Stimulated activated CD8-positive, alpha-beta memory T cell treated with anti-CD3 and anti-CD28 coated beads, Interleukin-12 subunit alpha, Interleukin-12 subunit beta, amount 100 ng/mL, for 24 hours (primary cell): ENCODE measurements around the gene CTSG.
"Not testable (repeated sequence)": the region's sequence is repeated elsewhere in the genome, so short reads cannot be mapped to it uniquely, and the experiment has no call there.

ENCODE experiments used
- DNase-seq: peaks from one replicate; pipeline ENCODE4 v3.0.0-alpha.2; 2020; ENCODE audit errors: extremely low read depth

Gene CTSG, protein sequence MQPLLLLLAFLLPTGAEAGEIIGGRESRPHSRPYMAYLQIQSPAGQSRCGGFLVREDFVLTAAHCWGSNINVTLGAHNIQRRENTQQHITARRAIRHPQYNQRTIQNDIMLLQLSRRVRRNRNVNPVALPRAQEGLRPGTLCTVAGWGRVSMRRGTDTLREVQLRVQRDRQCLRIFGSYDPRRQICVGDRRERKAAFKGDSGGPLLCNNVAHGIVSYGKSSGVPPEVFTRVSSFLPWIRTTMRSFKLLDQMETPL

DNA sequence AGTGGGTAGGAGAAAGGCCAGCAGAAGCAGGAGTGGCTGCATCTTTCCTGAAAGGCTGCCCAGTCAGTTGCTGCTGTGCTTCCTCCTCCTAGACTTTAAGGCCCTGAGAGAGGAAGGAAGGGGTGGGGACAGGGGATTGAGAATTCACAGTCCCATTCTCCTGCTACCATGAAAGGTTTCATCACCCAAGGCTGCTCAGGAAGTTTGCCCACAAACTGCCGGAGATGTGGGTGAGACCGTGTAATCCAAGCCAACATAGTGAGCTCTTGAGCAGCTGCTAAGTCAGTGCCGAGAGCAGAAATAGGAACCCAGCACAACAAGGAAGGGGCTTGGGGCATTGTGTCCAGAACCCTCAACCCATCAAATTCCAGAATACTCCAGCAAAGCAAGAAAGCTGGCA lies at the start of gene CTSG:
Gene CTSG (minus strand): TSS at position 69 of the 400 bp plus-strand sequence. CDS start 27 bp downstream, at position 42.
- no peak for DNase-seq

DNA sequence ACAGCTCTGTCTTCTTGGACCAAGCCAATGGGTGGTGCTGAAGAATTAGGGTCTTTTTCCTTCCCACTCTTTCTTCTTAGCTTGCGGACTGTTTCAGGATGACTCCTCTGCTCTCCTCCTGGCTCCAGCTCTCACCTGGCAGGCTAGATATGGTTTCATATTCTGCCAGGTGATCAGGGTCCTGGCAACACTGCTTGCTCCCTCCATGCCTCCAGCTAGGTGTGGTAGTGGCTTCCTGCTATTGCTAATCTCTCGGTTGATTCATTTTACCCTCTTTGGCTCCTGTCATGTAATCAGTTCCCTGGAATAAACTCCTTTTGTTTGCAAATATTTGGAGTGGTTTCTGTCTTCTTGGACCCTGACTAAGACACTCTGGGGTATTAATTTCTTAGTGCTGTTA lies 37.7 kb upstream of the CTSG start:
- DNase-seq = no peak

DNA sequence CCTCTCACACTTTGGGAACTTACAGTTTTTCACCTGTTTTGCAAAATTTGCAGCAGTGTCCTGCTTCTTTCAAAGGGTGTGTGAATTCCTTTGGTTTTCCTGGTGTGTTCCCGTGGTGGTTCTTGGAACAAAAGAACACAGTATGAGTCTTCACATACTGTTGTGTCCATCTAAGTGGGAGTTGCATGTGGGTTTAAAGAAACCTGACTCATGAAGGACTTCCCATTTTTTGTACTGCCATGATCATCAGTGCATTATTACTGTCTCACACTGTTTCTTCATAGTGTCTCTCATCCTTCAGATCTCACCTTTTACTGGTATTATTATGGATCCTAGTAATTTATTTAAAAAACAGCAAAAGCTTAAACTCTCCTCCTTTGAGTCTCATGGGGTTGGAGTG lies 37.2 kb upstream of the CTSG start:
- DNase-seq = no peak

DNA sequence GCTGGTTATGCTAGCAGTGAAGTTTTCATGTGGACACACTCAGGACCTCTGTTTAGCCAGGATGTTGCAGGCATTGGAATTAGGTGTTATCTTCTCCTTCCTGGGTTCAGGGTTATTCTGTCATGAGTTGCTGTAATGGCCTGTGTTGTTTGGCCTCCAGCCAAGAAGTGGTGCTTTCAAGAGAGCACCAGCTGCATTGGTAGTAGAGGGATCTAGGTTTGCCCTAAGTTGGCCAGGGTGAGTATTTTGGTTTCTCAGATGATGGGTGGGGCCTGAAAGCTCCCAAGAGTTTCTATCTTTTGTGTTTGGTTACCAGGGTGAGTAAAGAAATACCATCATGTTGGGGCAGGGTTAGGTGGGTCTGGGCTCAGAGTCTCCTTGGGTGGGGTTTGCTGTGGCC lies 36.1 kb upstream of the CTSG start:
- DNase-seq = no peak

DNA sequence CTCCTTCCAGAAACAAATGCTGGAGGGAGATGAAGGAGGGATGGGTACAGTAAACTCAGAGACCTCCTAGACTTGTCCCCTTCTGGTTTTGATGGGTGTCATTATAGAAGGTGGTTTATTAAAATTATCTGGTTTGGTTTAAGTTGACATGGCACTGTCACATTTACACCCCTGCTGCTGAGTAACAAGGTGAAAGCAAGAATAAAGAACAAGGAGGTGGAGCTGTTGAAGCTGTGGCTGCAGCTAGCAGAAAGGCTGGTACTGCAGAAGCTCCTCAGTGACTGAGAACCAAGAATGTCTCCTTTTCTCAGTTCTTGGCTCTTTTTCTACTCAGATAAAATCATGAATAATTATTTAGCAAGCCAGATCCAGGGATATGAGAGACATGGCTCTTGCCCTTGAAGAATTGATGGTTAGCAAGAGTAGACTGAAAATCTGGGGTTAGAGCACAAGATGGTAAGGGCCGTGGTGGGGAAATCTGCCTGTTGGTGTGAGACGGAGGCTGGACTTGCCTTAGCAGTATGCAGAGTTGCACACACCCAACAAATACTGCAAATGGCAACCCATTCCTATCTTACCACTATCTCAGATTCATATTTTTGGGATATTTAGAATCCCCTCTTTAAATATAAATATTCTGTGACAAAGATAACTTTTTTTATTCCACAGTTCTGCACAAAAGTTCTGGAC lies 33.8 kb upstream of the CTSG start, which contains the start of gene GZMH:
Gene GZMH (minus strand): TSS at position 31 of the 690 bp plus-strand sequence. CDS start 72 bp downstream, outside the sequence.
- DNase-seq = no peak

DNA sequence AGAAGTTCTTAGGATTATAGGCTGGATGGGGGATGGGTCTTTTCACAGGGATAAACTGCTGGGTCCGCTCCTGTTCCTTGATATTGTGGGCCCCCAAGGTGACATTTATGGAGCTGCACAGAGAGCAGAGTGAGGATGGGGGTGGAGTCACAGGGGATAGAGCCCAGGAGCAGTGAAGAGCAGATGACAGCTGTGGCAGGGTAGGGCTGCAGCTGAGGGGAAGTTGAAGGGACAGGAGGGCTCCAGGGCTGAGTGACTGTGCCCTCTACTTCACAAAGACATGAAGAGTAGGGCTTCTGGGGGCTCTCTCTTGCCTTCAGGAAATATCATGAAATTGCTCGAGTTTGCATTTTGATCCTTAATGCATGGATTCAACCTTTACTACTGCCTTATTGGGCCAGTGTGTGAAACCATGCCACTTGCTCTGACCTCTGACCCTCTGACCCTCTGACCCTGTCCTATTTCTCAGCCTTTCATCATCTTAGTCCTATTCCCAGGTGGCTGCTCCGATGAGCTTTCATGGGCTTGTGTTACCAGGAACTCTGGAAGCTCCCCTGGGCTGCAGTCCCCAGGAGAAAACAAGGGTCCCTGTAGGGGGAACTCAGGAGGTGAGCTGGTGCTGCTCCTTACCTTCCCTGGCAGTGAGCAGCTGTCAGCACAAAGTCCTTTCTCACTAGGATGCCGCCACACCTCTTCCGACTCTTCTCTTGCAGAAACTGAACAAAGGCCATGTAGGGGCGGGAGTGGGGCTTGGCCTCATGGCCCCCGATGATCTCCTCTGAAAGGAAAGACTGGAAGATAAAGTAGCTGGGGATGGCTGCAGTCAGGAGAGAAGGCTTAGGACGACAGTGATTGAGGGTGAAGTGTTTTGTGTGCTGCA lies 31.8 kb upstream of the CTSG start:
- DNase-seq = no peak

DNA sequence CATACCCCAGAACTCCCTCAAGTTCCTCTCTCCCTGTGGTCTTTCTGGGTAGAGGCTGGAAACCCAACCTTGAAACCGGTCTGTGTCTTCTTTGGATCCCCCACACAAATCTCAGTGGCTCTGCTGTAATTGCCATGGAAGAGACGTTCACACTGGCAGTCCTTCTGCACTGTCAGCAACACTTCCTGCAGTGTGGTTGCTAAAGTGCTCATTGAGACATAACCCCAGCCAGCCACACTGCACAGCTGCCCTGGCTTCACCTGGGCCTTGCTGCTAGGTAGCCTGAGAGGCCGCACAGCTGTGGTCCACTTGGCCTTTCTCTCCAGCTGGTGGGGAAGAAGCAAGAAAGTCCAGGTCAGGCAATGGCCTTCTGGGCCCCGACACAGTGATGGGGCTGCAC lies 31.0 kb upstream of the CTSG start:
- DNase-seq = no peak

DNA sequence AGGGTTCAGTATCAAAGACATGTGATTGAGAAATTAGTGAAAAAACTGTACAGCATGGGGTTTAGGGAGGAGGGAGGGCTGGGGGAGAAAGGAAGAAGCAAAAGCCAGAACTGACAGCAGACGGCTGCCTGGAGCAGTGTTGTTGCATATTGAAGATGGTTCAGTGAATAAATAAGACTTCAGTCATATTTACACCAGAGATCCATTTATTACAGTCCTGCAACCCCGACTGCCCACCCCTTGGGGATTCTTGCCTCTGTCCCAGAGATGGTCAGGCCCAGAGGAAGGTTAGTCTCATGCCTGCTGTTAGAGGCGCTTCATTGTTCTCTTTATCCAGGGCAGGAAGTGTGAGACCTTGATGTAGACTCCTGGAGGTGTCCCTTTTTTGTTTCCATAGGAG lies 30.2 kb upstream of the CTSG start:
- DNase-seq = no peak

DNA sequence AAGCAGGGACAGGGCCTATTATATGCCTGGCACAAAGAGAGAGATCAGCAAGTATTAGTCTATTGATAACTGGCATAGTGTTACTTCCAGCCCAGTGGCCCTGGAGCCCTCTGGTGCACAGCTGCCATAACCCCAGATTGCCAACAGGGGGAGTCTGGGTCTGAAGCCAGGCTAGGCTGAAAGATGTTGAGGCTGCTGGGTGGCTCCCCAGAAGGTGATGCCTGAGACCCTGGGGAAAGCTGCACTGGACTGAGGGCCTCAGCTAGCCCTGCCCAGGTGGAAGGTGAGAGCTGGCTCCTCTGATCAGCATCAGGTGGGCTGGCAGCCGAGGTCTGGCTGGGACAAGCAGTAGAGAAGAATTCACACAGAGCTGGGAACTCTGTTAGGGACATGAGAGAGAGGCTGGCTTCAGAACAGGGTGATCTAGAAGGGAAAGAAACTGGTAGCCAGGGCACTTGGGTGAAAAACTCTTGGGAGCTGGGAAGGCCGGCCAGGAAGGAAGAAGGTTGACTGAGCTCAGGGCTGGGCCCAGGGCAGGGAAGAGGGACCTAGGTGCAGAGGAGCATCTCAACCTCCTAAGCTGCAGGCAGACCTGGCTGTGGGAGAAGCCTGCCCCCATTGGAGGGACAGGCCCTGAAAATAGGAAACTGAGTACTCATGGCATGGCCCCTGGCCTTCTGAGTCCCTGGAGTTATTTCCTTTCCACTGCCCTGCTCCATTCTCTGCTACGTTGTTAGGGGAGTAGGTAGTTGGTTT lies 29.6 kb upstream of the CTSG start:
- peak; percentile 34 for DNase-seq

DNA sequence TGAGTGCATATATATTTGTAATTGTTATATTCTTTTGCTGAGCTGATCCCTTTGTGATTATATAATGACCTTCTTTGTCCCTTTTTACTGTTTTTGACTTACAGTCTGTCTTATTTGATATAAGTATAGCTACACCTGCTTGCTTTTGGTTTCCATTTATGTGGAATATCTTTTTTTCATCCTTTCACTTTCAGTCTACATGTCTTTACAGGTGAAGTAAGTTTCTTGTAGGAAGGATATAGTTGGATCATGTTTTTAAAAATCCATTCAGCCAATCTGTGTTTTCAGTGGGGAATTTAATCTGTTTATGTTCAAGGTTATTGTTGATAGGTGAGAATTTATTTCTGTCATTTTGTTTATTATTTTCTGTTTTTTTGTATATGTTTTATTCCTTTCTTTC lies 21.4 kb upstream of the CTSG start:
- no peak for DNase-seq

DNA sequence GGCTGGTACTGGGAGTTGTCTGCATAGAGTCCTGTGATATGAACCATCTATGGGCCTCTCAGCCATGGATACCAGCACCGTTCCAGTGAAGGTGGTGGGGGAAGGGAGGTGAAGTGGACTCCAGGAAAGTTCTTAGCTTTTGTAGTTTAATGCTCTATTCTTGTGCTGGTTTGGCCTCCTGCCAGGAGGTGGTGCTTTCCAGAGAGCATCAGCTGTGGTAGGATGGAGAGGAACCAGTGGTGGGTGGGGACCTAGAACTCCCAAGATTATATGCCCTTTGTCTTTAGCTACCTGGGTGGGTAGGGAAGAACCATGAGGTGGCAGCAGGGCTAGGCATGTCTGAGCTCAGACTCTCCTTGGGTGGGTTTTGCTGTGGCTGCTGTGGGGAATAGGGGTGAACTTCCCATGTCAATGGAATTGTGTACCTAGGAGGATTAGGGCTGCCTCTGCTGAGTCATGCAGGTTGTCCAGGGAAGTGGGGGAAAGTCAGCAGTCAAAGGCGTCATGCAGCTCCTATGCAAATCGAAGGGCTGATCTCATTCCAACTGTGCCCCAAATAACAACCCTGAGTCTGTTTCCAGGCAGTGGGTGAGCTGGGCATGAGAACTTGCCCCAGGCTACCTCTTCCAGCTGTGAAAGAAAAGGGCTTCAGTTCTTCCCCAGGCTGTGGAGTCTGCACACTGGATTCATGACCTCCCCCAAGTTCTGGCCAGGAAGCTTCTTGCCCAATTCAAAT lies 19.2 kb upstream of the CTSG start:
- DNase-seq = no peak

DNA sequence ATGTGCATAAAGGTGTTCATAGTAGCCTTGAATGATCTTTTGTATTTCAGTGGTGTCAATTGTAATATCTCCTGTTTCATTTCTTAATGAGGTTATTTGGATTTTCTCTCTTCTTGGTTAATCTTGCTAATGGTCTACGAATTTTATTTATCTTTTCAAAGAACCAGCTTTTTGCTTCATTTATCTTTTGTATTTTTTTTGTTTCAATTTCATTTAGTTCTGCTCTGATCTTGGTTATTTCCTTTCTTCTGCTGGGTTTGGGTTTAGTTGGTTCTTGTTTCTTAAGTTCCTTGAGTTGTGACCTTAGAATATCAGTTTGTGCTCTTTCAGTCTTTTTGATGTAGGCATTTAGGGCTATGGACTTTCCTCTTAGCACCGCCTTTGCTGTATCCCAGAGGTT lies 15.0 kb upstream of the CTSG start:
- not testable (repeated sequence) for DNase-seq

DNA sequence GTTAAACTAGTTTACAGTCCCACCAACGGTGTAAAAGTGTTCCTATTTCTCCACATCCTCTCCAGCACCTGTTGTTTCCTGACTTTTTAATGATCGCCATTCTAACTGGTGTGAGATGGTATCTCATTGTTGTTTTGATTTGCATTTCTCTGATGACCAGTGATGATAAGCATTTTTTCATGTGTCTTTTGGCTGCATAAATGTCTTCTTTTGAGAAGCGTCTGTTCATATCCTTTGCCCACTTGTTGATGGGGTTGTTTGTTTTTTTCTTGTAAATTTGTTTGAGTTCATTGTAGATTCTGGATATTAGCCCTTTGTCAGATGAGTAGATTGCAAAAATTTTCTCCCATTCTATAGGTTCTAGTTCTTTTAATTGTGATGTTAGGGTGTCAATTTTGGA lies 8.4 kb upstream of the CTSG start:
- not testable (repeated sequence) for DNase-seq

DNA sequence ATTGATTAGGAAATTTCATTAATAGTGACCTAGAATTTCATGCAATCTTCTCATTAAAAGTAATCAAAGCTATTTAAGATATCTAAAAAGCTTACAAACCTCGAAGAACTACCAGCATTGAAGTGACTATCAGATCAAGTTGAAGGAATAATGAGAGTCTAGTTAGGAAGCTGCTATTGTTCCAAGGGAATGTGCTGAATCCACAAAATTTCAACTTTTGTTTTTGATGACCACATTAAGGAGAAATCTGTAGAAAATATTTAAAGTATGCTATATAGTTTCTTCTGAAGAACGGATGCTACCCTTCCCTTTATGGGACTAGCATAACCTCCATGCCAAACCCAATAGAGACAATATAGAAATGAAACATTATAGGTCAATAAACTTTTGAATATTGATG lies 2.5 kb upstream of the CTSG start:
- no peak for DNase-seq

DNA sequence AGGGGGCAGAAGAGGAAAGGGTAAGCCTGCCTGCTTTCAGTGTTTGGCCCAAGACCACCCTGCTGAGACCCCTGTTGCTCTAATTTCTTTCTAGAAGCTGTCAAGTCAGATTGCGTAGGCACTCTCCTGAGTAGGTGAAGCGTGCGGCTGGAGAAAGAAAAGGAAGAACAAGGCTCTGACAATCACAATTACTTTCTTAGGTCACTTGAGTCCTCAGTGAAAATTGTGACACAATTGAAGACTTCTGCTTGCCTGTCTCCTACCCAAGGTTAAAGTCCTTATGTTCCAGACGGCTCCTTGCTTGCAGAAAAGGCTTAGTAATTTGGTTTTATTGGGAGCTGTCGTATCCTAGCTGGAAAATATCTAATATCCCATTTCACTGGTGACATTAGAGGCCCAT lies 721 bp upstream of the CTSG start:
- DNase-seq = no peak

DNA sequence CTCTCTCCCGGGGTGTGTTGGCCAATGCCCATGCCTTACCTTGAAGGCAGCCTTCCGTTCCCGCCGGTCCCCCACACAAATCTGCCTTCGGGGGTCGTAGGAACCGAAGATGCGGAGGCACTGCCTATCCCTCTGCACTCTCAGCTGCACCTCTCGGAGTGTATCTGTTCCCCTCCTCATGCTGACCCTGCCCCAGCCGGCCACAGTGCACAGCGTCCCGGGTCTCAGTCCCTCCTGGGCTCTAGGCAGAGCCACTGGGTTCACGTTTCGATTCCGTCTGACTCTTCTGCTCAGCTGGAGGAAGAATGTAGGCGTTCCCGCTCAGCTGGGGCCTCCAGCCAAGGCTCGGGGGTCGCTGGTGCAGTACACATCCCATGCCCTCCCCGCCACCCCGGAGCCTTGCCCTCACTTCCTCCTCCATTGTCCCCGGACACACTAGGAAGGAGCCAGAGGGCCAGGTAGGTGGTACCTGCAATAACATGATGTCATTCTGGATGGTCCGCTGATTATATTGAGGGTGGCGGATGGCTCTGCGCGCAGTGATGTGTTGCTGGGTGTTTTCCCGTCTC lies 1.8 kb downstream of the CTSG start:
- no peak for DNase-seq

DNA sequence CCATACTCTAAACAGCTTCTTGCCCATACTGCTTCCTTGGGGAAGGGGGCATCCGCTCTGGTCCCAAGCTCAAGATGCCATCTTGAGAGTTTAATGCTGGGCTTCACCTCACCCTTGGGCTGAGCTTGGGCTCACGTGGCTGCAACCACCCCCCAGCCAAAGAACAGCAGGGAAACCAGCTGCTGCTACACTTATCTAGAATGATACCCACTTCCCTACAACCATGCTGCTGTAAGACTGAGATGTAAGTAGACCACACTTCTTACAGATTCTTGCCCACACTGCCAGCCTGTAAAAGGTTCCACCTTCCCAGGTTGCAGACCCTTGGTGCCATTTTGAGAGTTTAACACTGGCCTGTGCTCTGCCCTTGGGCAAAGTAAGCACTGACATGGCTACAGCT lies 9.7 kb downstream of the CTSG start:
- DNase-seq = no peak

DNA sequence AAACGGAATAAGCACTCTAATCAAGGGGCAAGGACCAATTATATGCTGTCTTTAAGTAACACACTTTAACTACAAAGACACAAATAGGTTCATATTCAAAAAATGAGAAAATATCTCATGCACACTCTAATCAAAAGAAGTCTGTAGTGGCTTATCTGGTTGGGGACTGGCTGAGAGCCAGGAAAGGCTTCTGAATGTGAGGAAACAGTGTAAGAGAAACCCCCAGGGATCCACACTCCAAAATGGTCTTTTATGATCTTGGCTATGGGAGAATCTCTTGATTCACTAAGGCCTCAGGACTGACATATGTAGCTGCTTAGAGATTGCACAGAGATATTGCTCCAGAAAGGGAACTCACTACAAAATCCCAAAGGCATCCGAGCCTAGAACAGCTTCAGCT lies 10.3 kb downstream of the CTSG start:
- DNase-seq = no peak

DNA sequence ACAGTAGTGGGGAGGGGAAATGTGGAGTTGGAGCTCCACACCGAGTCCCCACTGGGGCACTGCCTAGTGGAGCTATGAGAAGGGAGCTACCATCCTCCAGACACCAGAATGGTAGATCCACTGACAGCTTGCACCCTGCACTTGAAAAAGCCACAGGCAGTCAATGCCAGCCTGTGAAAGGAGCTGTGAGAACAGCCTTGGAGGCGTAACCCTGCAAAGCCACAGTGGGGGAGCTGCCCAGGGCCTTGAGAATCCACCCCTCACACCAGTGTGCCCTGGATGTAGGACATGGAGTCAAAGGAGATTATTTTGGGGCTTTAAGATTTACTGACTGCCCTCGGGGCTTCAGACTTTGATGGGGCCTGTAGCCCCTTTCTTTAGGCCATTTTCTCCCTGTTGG lies 12.5 kb downstream of the CTSG start:
- no peak for DNase-seq

DNA sequence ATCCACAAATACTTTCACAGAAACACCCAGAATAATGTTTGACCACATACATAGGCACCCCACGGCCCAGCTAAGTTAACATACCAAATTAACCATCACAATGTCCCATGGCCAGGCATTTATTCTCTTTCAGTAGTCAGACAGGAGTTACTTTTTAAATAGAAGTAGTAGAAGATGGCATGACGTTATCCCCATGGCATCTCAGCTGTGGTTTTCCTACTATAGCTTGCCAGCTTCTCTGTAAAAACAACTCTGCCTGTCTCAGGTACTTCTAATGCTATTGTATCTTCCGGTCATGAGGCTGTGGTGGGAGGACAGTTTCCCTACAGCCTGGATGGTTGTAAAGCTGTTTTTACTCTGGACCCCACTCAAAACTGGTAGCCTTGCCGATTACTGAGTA lies 19.3 kb downstream of the CTSG start:
- no peak for DNase-seq

DNA sequence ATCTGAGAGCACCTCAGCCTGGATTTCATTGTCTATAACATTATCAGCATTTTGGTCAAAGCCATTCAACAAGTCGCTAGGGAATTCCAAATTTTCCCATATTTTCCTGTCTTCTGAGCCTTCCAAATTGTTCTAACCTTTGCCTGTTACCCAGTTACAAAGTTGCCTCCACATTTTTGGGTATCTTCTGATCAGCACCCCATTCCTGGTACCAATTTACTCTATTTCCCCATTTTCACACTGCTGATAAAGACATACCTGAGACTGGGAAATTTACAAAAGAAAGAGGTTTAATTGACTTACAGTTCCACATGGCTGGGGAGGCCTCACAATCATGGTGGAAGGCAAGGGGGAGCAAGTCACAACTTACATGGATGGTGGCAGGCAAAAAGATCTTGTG lies 27.0 kb downstream of the CTSG start:
- DNase-seq = not testable (repeated sequence)
